ENCODE measurements around the gene RANBP1.

RANBP1 gene

GRCh38 chr22:20130319-20130718 is 14.4 kb downstream of the RANBP1 start:
- peaks cover 19% of the 10 kb centered on the region for H3K4me1 ChIP-seq (ENCODE audit: insufficient read depth, low read length, poor library complexity, severe bottlenecking)
- peaks cover 25% of the 10 kb centered on the region for H4K20me1 ChIP-seq (ENCODE audit: insufficient read depth, low read length, poor library complexity, severe bottlenecking)
- H3K79me2 ChIP-seq (ENCODE audit: insufficient read depth, low read length), result peaks cover 30% of the 10 kb centered on the region; the same call in 1 of the 2 replicates
- no peaks in the 10 kb centered on the region for H3K9me2 ChIP-seq (replicated peaks; ENCODE audit: low read depth, low read length)
- no peak overlapping the region for H2AFZ ChIP-seq (ENCODE audit: low read length)
- H3K9ac ChIP-seq (ENCODE audit: low read depth, low read length, poor library complexity, severe bottlenecking), result peak overlapping the region; percentile 76
- TF ChIP-seq EZH2phosphoT487 (IDR thresholded peaks at IDR 0.05; ENCODE audit: borderline replicate concordance) (no peak), CTCF (conservative IDR thresholded peaks at IDR 0.05; ENCODE audit: low read length) (peak; percentile 40; the same call in 1 of the 2 replicates)
- no peaks in the 10 kb centered on the region for H3K27me3 ChIP-seq (ENCODE audit: insufficient read depth, low read length, poor library complexity, severe bottlenecking)
- H3K9me3 ChIP-seq (ENCODE audit: insufficient read depth, low read depth, low read length), result no peaks in the 10 kb centered on the region
- H3F3A ChIP-seq (ENCODE audit: low read depth), result 0 out of 2 replicates have a peak, but pooled peaks cover 2% of the 10 kb centered on the region
- peaks cover 35% of the 10 kb centered on the region; the same call in 1 of the 2 replicates for H3K36me3 ChIP-seq (ENCODE audit: insufficient read depth, low read length)
- peak overlapping the region; percentile 68 for H3K4me2 ChIP-seq (ENCODE audit: low read depth, low read length, poor library complexity, severe bottlenecking)
- H3K4me3 ChIP-seq (ENCODE audit: low read length, poor library complexity, severe bottlenecking), result peak overlapping the region; percentile 77

- peak overlapping the region; percentile 68 for H3K4me2 ChIP-seq (ENCODE audit: low read depth, low read length, poor library complexity, severe bottlenecking)
- H4K20me1 ChIP-seq (ENCODE audit: insufficient read depth, low read length, poor library complexity, severe bottlenecking), result peaks cover 23% of the 10 kb centered on the region
- no peaks in the 10 kb centered on the region for H3K27me3 ChIP-seq (ENCODE audit: insufficient read depth, low read length, poor library complexity, severe bottlenecking)
- H3K4me3 ChIP-seq (ENCODE audit: low read length, poor library complexity, severe bottlenecking), result peak overlapping the region; percentile 77
- peak overlapping the region; percentile 76 for H3K9ac ChIP-seq (ENCODE audit: low read depth, low read length, poor library complexity, severe bottlenecking)
- H3K4me1 ChIP-seq (ENCODE audit: insufficient read depth, low read length, poor library complexity, severe bottlenecking), result peaks cover 19% of the 10 kb centered on the region
- no peaks in the 10 kb centered on the region for H3K9me2 ChIP-seq (replicated peaks; ENCODE audit: low read depth, low read length)
- TF ChIP-seq CTCF (conservative IDR thresholded peaks at IDR 0.05; ENCODE audit: low read length) (no peak), EZH2phosphoT487 (IDR thresholded peaks at IDR 0.05; ENCODE audit: borderline replicate concordance) (no peak)
- H2AFZ ChIP-seq (ENCODE audit: low read length), result peak overlapping the region; percentile 76
- H3F3A ChIP-seq (ENCODE audit: low read depth), result 0 out of 2 replicates have a peak, but pooled peaks cover 2% of the 10 kb centered on the region
- H3K9me3 ChIP-seq (ENCODE audit: insufficient read depth, low read depth, low read length), result no peaks in the 10 kb centered on the region
- peaks cover 36% of the 10 kb centered on the region; the same call in 1 of the 2 replicates for H3K79me2 ChIP-seq (ENCODE audit: insufficient read depth, low read length)
- peaks cover 29% of the 10 kb centered on the region; the same call in 1 of the 2 replicates for H3K36me3 ChIP-seq (ENCODE audit: insufficient read depth, low read length)
These were observed 15.1 kb downstream of the RANBP1 start for GRCh38 chr22:20130731-20131596.

GRCh38 chr22:20131597-20131858 is 15.6 kb downstream of the RANBP1 start, which contains the start of gene ZDHHC8:
ZDHHC8 (plus strand) TSS chr22:20131804; CDS start chr22:20131948, 144 bp downstream.
- Histone ChIP-seq H3K27me3 (ENCODE audit: insufficient read depth, low read length, poor library complexity, severe bottlenecking) (no peaks in the 10 kb centered on the region), H3K9me3 (ENCODE audit: insufficient read depth, low read depth, low read length) (no peaks in the 10 kb centered on the region), H3K79me2 (ENCODE audit: insufficient read depth, low read length) (peaks cover 42% of the 10 kb centered on the region; the same call in 1 of the 2 replicates), H3K4me2 (ENCODE audit: low read depth, low read length, poor library complexity, severe bottlenecking) (peak within 1 kb of the TSS; percentile 86), H3K4me1 (ENCODE audit: insufficient read depth, low read length, poor library complexity, severe bottlenecking) (peaks cover 19% of the 10 kb centered on the region), H2AFZ (ENCODE audit: low read length) (peak within 1 kb of the TSS; percentile 76), H3K9ac (ENCODE audit: low read depth, low read length, poor library complexity, severe bottlenecking) (peak within 1 kb of the TSS; percentile 76), H3F3A (ENCODE audit: low read depth) (0 out of 2 replicates have a peak, but pooled peaks cover 2% of the 10 kb centered on the region), H4K20me1 (ENCODE audit: insufficient read depth, low read length, poor library complexity, severe bottlenecking) (peaks cover 23% of the 10 kb centered on the region), H3K4me3 (ENCODE audit: low read length, poor library complexity, severe bottlenecking) (peak within 1 kb of the TSS; percentile 78), H3K9me2 (replicated peaks; ENCODE audit: low read depth, low read length) (no peaks in the 10 kb centered on the region), H3K36me3 (ENCODE audit: insufficient read depth, low read length) (peaks cover 23% of the 10 kb centered on the region; the same call in 1 of the 2 replicates)
- TF ChIP-seq CTCF (conservative IDR thresholded peaks at IDR 0.05; ENCODE audit: low read length) (no peak), EZH2phosphoT487 (IDR thresholded peaks at IDR 0.05; ENCODE audit: borderline replicate concordance) (no peak)
